ENCODE data around the gene PXYLP1. TPM values are rescaled to one million over a fixed set of nuclear protein-coding genes. Genes with fewer than 3 reads are reported as not detected.

PXYLP1 gene
- 4.6 TPM for polyA plus RNA-seq (2013, experiment 1 of 2)
- 4.5 TPM for polyA plus RNA-seq (2013, experiment 2 of 2)

- H2AK5ac ChIP-seq (ENCODE audit: low read length, severe bottlenecking): no peak within 1 kb of the TSS
- H3K14ac ChIP-seq (ENCODE audit: low read length in 2 of 2): peak within 1 kb of the TSS in 1 of 2 experiments; percentile 98
- peak within 1 kb of the TSS; percentile 91 to 96 for H3K18ac ChIP-seq (ENCODE audit: low read depth in 1 of 2, low read length in 2 of 2)
- peak within 1 kb of the TSS; percentile 71 to 88 for H2BK12ac ChIP-seq (ENCODE audit: low read length in 2 of 2)
- H3K27ac ChIP-seq (ENCODE audit: low read length, poor library complexity, severe bottlenecking): no peak within 1 kb of the TSS
- H2BK5ac ChIP-seq (ENCODE audit: low read depth, low read length, poor library complexity, severe bottlenecking): peak within 1 kb of the TSS; percentile 49
- H2AFZ ChIP-seq (ENCODE audit: low read depth, low read length): peak within 1 kb of the TSS; percentile 91
- peak; percentile 91 for DNase-seq
- no peak within 1 kb of the TSS for H3K23ac ChIP-seq (ENCODE audit: low read length in 2 of 2)
- peak within 1 kb of the TSS; percentile 87 for H3K9ac ChIP-seq (ENCODE audit: low read length)
- peaks cover 3 to 4% of the 10 kb centered on the region in 2 experiments for H3K27me3 ChIP-seq (ENCODE audit: control insufficient read depth in 1 of 2, insufficient read depth in 1 of 2, low read length in 2 of 2)
- peaks cover 19% of the 10 kb centered on the region for H3K4me1 ChIP-seq (ENCODE audit: control insufficient read depth, insufficient read depth, low read depth, low read length)
- H4K91ac ChIP-seq (ENCODE audit: low read length): peak within 1 kb of the TSS; percentile 79
- peak within 1 kb of the TSS; percentile 98 for H3K4me2 ChIP-seq (ENCODE audit: low read length, poor library complexity, severe bottlenecking)
- H3K4ac ChIP-seq (ENCODE audit: low read depth in 1 of 2, low read length in 2 of 2): peak within 1 kb of the TSS; percentile 88 to 95
- peak within 1 kb of the TSS; percentile 61 for H2BK120ac ChIP-seq (ENCODE audit: low read depth, low read length)
- peak within 1 kb of the TSS; percentile 99 for H4K8ac ChIP-seq (ENCODE audit: low read length)
- peak within 1 kb of the TSS; percentile 81 for H3K4me3 ChIP-seq (ENCODE audit: insufficient read depth in 1 of 2, low read depth in 1 of 2, low read length in 2 of 2)
- peak within 1 kb of the TSS; percentile 92 for H2BK15ac ChIP-seq (ENCODE audit: low read depth, poor library complexity, severe bottlenecking)
- peaks cover 0 to 6% of the 10 kb centered on the region in 2 experiments for H3K36me3 ChIP-seq (ENCODE audit: control insufficient read depth in 1 of 2, insufficient read depth in 2 of 2, low read depth in 1 of 2, low read length in 2 of 2)
- WGBS: 6% methylated on average over 78 of the region's 92 CpGs
- no peaks in the 10 kb centered on the region for H3K79me1 ChIP-seq (replicated peaks; ENCODE audit: low read length, poor library complexity, severe bottlenecking)
- no peaks in the 10 kb centered on the region for H3K9me3 ChIP-seq (ENCODE audit: control insufficient read depth, low read length)
Measured at GRCh38 chr3:141231101-141231951, at the start of gene PXYLP1. TSS of gene PXYLP1 (plus strand) at chr3:141231825. CDS start at chr3:141260176, 28,351 bp downstream.

- H2BK5ac ChIP-seq (ENCODE audit: low read depth, low read length, poor library complexity, severe bottlenecking): no peak overlapping the region
- H3K23ac ChIP-seq (ENCODE audit: low read length in 2 of 2): no peak overlapping the region
- no peak overlapping the region for H2BK15ac ChIP-seq (ENCODE audit: low read depth, poor library complexity, severe bottlenecking)
- 0% methylated on average over 1 of the region's 2 CpGs for WGBS
- H3K27me3 ChIP-seq (ENCODE audit: control insufficient read depth in 1 of 2, insufficient read depth in 1 of 2, low read length in 2 of 2): peaks cover 10 to 23% of the 10 kb centered on the region in 2 experiments
- H3K9ac ChIP-seq (ENCODE audit: low read length): no peak overlapping the region
- no peak overlapping the region for H2BK120ac ChIP-seq (ENCODE audit: low read depth, low read length)
- no peak overlapping the region for H2BK12ac ChIP-seq (ENCODE audit: low read length in 2 of 2)
- no peaks in the 10 kb centered on the region for H3K79me1 ChIP-seq (replicated peaks; ENCODE audit: low read length, poor library complexity, severe bottlenecking)
- peaks cover 20% of the 10 kb centered on the region for H3K9me3 ChIP-seq (ENCODE audit: control insufficient read depth, low read length)
- no peak overlapping the region for H4K8ac ChIP-seq (ENCODE audit: low read length)
- H2AK5ac ChIP-seq (ENCODE audit: low read length, severe bottlenecking): no peak overlapping the region
- no peak overlapping the region for H3K14ac ChIP-seq (ENCODE audit: low read length in 2 of 2)
- no peak overlapping the region for H3K4ac ChIP-seq (ENCODE audit: low read depth in 1 of 2, low read length in 2 of 2)
- DNase-seq: no peak
- H3K27ac ChIP-seq (ENCODE audit: low read length, poor library complexity, severe bottlenecking): no peak overlapping the region
- no peak overlapping the region for H4K91ac ChIP-seq (ENCODE audit: low read length)
- H2AFZ ChIP-seq (ENCODE audit: low read depth, low read length): no peak overlapping the region
- no peaks in the 10 kb centered on the region for H3K36me3 ChIP-seq (ENCODE audit: control insufficient read depth in 1 of 2, insufficient read depth in 2 of 2, low read depth in 1 of 2, low read length in 2 of 2)
- H3K4me1 ChIP-seq (ENCODE audit: control insufficient read depth, insufficient read depth, low read depth, low read length): no peaks in the 10 kb centered on the region
- H3K18ac ChIP-seq (ENCODE audit: low read depth in 1 of 2, low read length in 2 of 2): no peak overlapping the region
- no peak overlapping the region for H3K4me2 ChIP-seq (ENCODE audit: low read length, poor library complexity, severe bottlenecking)
- no peak overlapping the region for H3K4me3 ChIP-seq (ENCODE audit: insufficient read depth in 1 of 2, low read depth in 1 of 2, low read length in 2 of 2)
Measured at GRCh38 chr3:141183606-141184005, 48.0 kb upstream of the PXYLP1 start.

GRCh38 chr3:141184430-141184829 is 47.2 kb upstream of the PXYLP1 start:
- no peak overlapping the region for H3K4me3 ChIP-seq (ENCODE audit: insufficient read depth in 1 of 2, low read depth in 1 of 2, low read length in 2 of 2)
- no peak overlapping the region for H2BK15ac ChIP-seq (ENCODE audit: low read depth, poor library complexity, severe bottlenecking)
- WGBS: 90% methylated on average over 2 of the region's 4 CpGs
- no peaks in the 10 kb centered on the region for H3K4me1 ChIP-seq (ENCODE audit: control insufficient read depth, insufficient read depth, low read depth, low read length)
- H3K36me3 ChIP-seq (ENCODE audit: control insufficient read depth in 1 of 2, insufficient read depth in 2 of 2, low read depth in 1 of 2, low read length in 2 of 2): no peaks in the 10 kb centered on the region
- H2BK12ac ChIP-seq (ENCODE audit: low read length in 2 of 2): no peak overlapping the region
- H3K27ac ChIP-seq (ENCODE audit: low read length, poor library complexity, severe bottlenecking): no peak overlapping the region
- H3K79me1 ChIP-seq (replicated peaks; ENCODE audit: low read length, poor library complexity, severe bottlenecking): no peaks in the 10 kb centered on the region
- H3K14ac ChIP-seq (ENCODE audit: low read length in 2 of 2): no peak overlapping the region
- H3K4ac ChIP-seq (ENCODE audit: low read depth in 1 of 2, low read length in 2 of 2): no peak overlapping the region
- H2BK120ac ChIP-seq (ENCODE audit: low read depth, low read length): no peak overlapping the region
- no peak overlapping the region for H2AFZ ChIP-seq (ENCODE audit: low read depth, low read length)
- no peak overlapping the region for H3K23ac ChIP-seq (ENCODE audit: low read length in 2 of 2)
- H4K91ac ChIP-seq (ENCODE audit: low read length): no peak overlapping the region
- H3K9me3 ChIP-seq (ENCODE audit: control insufficient read depth, low read length): peaks cover 20% of the 10 kb centered on the region
- H3K27me3 ChIP-seq (ENCODE audit: control insufficient read depth in 1 of 2, insufficient read depth in 1 of 2, low read length in 2 of 2): peaks cover 10 to 23% of the 10 kb centered on the region in 2 experiments
- no peak overlapping the region for H4K8ac ChIP-seq (ENCODE audit: low read length)
- H3K9ac ChIP-seq (ENCODE audit: low read length): no peak overlapping the region
- no peak for DNase-seq
- H2BK5ac ChIP-seq (ENCODE audit: low read depth, low read length, poor library complexity, severe bottlenecking): no peak overlapping the region
- H2AK5ac ChIP-seq (ENCODE audit: low read length, severe bottlenecking): no peak overlapping the region
- no peak overlapping the region for H3K4me2 ChIP-seq (ENCODE audit: low read length, poor library complexity, severe bottlenecking)
- no peak overlapping the region for H3K18ac ChIP-seq (ENCODE audit: low read depth in 1 of 2, low read length in 2 of 2)

- no peak overlapping the region for H3K23ac ChIP-seq (ENCODE audit: low read length in 2 of 2)
- peaks cover 4% of the 10 kb centered on the region for H3K4me1 ChIP-seq (ENCODE audit: control insufficient read depth, insufficient read depth, low read depth, low read length)
- peaks cover 13 to 51% of the 10 kb centered on the region in 2 experiments for H3K27me3 ChIP-seq (ENCODE audit: control insufficient read depth in 1 of 2, insufficient read depth in 1 of 2, low read length in 2 of 2)
- DNase-seq: peak; percentile 16
- H3K4me2 ChIP-seq (ENCODE audit: low read length, poor library complexity, severe bottlenecking): no peak overlapping the region
- no peak overlapping the region for H2BK5ac ChIP-seq (ENCODE audit: low read depth, low read length, poor library complexity, severe bottlenecking)
- 71% methylated on average over 2 of the region's 2 CpGs for WGBS
- H2AK5ac ChIP-seq (ENCODE audit: low read length, severe bottlenecking): no peak overlapping the region
- no peak overlapping the region for H3K27ac ChIP-seq (ENCODE audit: low read length, poor library complexity, severe bottlenecking)
- H3K9ac ChIP-seq (ENCODE audit: low read length): no peak overlapping the region
- no peak overlapping the region for H3K18ac ChIP-seq (ENCODE audit: low read depth in 1 of 2, low read length in 2 of 2)
- no peak overlapping the region for H2BK15ac ChIP-seq (ENCODE audit: low read depth, poor library complexity, severe bottlenecking)
- H2BK120ac ChIP-seq (ENCODE audit: low read depth, low read length): no peak overlapping the region
- H3K36me3 ChIP-seq (ENCODE audit: control insufficient read depth in 1 of 2, insufficient read depth in 2 of 2, low read depth in 1 of 2, low read length in 2 of 2): no peaks in the 10 kb centered on the region
- no peak overlapping the region for H2BK12ac ChIP-seq (ENCODE audit: low read length in 2 of 2)
- H3K14ac ChIP-seq (ENCODE audit: low read length in 2 of 2): no peak overlapping the region
- H4K91ac ChIP-seq (ENCODE audit: low read length): no peak overlapping the region
- no peak overlapping the region for H3K4ac ChIP-seq (ENCODE audit: low read depth in 1 of 2, low read length in 2 of 2)
- H3K79me1 ChIP-seq (replicated peaks; ENCODE audit: low read length, poor library complexity, severe bottlenecking): no peaks in the 10 kb centered on the region
- H3K9me3 ChIP-seq (ENCODE audit: control insufficient read depth, low read length): peaks cover 4% of the 10 kb centered on the region
- H2AFZ ChIP-seq (ENCODE audit: low read depth, low read length): no peak overlapping the region
- no peak overlapping the region for H3K4me3 ChIP-seq (ENCODE audit: insufficient read depth in 1 of 2, low read depth in 1 of 2, low read length in 2 of 2)
- H4K8ac ChIP-seq (ENCODE audit: low read length): no peak overlapping the region
Measured at GRCh38 chr3:141191097-141191749, 40.4 kb upstream of the PXYLP1 start.
